ENCODE data around the gene SEPTIN5. TPM values are rescaled to one million over a fixed set of nuclear protein-coding genes. Genes with fewer than 3 reads are reported as not detected.

Gene SEPTIN5
- total RNA-seq, 1 donor from 2014 or later, result 5.0 TPM

DNA sequence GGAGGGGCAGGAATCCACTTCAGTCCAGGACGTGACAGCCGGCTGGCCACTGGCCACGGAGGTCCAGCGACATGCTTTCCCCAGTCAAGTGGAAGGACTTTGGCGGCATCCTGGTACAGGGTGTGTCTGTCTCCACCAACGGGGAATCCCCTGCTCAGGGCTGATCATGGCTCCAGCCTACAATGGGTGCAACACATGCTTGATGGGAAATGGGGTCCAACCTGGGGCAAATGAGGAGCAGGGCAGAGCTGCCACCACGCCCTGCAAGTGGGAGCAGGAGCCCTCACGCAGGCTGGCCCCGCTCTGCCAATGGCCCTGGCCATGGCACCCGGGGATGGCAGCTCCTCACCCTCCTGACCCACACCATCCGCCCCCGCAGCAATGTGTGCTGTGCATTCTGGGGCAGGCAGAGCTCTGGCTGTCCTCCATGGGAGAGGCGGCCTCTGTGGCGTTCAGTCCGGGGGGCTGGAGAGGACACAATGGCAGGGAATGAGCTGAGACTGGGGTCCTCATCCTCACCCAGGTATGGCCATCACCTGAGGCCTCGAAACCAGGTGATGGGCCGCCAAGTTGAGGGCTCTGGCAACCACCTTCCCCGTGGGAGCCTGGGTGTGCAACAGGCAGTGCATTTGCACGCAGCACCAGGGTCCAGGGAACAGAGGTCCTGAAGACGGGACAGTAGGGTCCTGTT is 5.8 kb upstream of the SEPTIN5 start:
- no peak overlapping the region for H3K4me3 ChIP-seq
- Mint-ChIP-seq H3K9me3 (no peaks in the 10 kb centered on the region), H3K36me3 (no peaks in the 10 kb centered on the region), H3K27me3 (ENCODE audit: insufficient read depth, low read depth) (peaks cover 12% of the 10 kb centered on the region), H3K27ac (no peak overlapping the region), H3K4me1 (peaks cover 12% of the 10 kb centered on the region), H3K4me3 (no peak overlapping the region)
- no peak overlapping the region for H3K27ac ChIP-seq
- no peaks in the 10 kb centered on the region for H3K9me3 ChIP-seq (ENCODE audit: low read depth)
- peaks cover 24% of the 10 kb centered on the region for H3K27me3 ChIP-seq
- H4K20me1 ChIP-seq (ENCODE audit: low read depth), result no peaks in the 10 kb centered on the region
- no peak for DNase-seq (ENCODE audit: low spot score)
- no peak overlapping the region for H2AFZ ChIP-seq (replicated peaks)
- H3K36me3 ChIP-seq, result no peaks in the 10 kb centered on the region
- no peak overlapping the region for H3K9ac ChIP-seq
- no peak overlapping the region for H3K4me2 ChIP-seq
- H3K79me2 ChIP-seq (ENCODE audit: low read depth), result no peaks in the 10 kb centered on the region
- H3F3A ChIP-seq (ENCODE audit: low read depth), result peaks cover 4% of the 10 kb centered on the region
- no peaks in the 10 kb centered on the region for H3K4me1 ChIP-seq
- TF ChIP-seq, protein P1, sequence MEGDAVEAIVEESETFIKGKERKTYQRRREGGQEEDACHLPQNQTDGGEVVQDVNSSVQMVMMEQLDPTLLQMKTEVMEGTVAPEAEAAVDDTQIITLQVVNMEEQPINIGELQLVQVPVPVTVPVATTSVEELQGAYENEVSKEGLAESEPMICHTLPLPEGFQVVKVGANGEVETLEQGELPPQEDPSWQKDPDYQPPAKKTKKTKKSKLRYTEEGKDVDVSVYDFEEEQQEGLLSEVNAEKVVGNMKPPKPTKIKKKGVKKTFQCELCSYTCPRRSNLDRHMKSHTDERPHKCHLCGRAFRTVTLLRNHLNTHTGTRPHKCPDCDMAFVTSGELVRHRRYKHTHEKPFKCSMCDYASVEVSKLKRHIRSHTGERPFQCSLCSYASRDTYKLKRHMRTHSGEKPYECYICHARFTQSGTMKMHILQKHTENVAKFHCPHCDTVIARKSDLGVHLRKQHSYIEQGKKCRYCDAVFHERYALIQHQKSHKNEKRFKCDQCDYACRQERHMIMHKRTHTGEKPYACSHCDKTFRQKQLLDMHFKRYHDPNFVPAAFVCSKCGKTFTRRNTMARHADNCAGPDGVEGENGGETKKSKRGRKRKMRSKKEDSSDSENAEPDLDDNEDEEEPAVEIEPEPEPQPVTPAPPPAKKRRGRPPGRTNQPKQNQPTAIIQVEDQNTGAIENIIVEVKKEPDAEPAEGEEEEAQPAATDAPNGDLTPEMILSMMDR (IDR thresholded peaks at IDR 0.05), result no peak
- no peak for TF ChIP-seq EZH2 (IDR thresholded peaks at IDR 0.05)
- no peak for TF ChIP-seq EZH2phosphoT487 (IDR thresholded peaks at IDR 0.05)

DNA sequence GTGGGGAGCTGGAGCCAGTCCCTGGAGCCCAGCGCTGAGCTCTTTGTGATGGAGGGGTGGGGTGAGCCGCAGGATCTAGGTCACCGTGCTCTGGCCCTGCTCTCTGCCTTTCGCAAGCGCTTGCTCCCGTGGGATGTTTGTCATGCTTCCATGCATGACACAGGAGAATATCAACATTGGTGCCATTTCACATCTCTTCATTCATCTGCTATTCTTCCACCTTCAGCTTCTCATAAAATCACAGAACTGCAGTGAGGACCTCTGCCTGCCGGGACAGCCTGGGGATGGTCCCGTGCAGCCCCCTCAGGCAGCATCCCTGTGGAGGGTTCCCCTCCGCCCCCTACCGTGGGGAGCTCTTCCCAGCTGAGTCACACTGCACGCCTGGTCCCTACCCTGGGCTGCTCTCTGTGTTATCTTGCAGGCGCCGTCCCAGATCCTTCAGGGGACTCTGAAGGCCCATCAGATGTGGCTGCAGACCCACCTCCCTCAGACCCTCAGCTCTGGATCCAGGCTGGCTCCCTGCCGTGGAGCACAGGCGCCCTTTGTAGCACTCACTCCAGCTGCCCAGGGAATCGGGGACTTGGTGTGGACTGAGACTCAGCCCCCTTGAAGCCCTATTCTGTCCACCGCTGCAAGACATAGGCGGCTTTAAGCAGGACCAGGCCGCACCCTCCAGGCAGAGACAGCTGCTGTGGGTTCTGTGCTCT is 5.1 kb upstream of the SEPTIN5 start:
- Histone ChIP-seq H3K4me1 (no peaks in the 10 kb centered on the region), H4K20me1 (ENCODE audit: low read depth) (no peaks in the 10 kb centered on the region), H3K27me3 (peaks cover 32% of the 10 kb centered on the region), H3F3A (ENCODE audit: low read depth) (peaks cover 8% of the 10 kb centered on the region), H3K27ac (no peak overlapping the region), H3K9ac (no peak overlapping the region), H3K9me3 (ENCODE audit: low read depth) (no peaks in the 10 kb centered on the region), H3K36me3 (no peaks in the 10 kb centered on the region), H2AFZ (replicated peaks) (no peak overlapping the region), H3K4me2 (no peak overlapping the region), H3K4me3 (no peak overlapping the region), H3K79me2 (ENCODE audit: low read depth) (no peaks in the 10 kb centered on the region)
- no peaks in the 10 kb centered on the region for H3K9me3 Mint-ChIP-seq
- H3K27me3 Mint-ChIP-seq (ENCODE audit: insufficient read depth, low read depth), result peaks cover 14% of the 10 kb centered on the region
- H3K4me3 Mint-ChIP-seq, result no peak overlapping the region
- H3K4me1 Mint-ChIP-seq, result peaks cover 11% of the 10 kb centered on the region
- TF ChIP-seq EZH2 (IDR thresholded peaks at IDR 0.05), result no peak
- TF ChIP-seq, protein P1 (IDR thresholded peaks at IDR 0.05), result no peak
- TF ChIP-seq EZH2phosphoT487 (IDR thresholded peaks at IDR 0.05), result no peak
- no peak for DNase-seq (ENCODE audit: low spot score)
- H3K27ac Mint-ChIP-seq, result no peak overlapping the region
- no peaks in the 10 kb centered on the region for H3K36me3 Mint-ChIP-seq

DNA sequence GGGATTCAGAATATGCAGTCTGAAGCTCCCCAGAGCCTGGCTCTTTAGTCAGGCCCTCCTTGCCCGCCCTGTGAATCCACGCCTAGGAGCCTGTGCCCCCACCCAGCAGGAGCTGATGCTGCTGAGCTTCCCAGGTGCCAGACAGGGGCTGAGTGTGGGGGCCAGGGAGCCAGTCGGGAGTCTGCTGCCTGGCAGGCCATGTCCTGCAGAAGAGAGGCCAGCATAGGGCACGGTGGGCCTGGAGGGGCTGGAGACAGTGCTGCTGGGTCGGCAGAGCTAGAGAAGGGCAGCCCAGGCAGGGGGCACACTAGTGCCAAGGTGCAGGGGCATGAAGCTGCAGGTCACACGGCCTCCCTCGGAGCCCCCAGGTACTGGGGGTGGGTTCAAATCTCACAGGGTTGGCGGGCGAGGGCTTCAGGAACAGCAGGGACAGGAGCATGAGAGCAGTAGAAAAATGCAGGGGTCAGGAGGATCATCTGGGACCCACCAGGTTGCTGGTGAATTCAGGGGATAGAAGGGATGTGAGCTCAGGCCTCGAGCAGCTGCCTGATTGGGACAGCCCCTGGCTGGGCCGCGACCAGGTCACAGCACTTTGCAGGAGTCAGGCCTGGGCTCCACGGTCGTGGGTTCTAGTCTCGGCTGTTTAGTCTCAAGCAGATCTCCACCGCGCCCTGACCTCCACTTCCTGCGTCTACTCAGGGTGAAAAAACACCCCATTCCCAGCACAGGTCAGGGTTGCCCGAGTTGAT is 4.1 kb upstream of the SEPTIN5 start:
- H3K27me3 Mint-ChIP-seq (ENCODE audit: insufficient read depth, low read depth), result peaks cover 12% of the 10 kb centered on the region
- no peak for DNase-seq (ENCODE audit: low spot score)

More for the DNA sequence above, 4.1 kb upstream of the SEPTIN5 start:
- no peaks in the 10 kb centered on the region for H4K20me1 ChIP-seq (ENCODE audit: low read depth)
- H3K79me2 ChIP-seq (ENCODE audit: low read depth), result no peaks in the 10 kb centered on the region
- H3K4me3 ChIP-seq, result no peak overlapping the region
- H3K9me3 ChIP-seq (ENCODE audit: low read depth), result no peaks in the 10 kb centered on the region
- TF ChIP-seq EZH2 (IDR thresholded peaks at IDR 0.05) (no peak), EZH2phosphoT487 (IDR thresholded peaks at IDR 0.05) (no peak)
- TF ChIP-seq, protein P1 (IDR thresholded peaks at IDR 0.05), result no peak
- no peak overlapping the region for H2AFZ ChIP-seq (replicated peaks)
- Mint-ChIP-seq H3K36me3 (no peaks in the 10 kb centered on the region), H3K27ac (no peak overlapping the region), H3K9me3 (no peaks in the 10 kb centered on the region), H3K4me1 (peaks cover 9% of the 10 kb centered on the region), H3K4me3 (no peak overlapping the region)
- H3K27ac ChIP-seq, result no peak overlapping the region
- H3K4me2 ChIP-seq, result no peak overlapping the region
- peaks cover 42% of the 10 kb centered on the region for H3K27me3 ChIP-seq
- H3K9ac ChIP-seq, result no peak overlapping the region
- H3K36me3 ChIP-seq, result no peaks in the 10 kb centered on the region
- H3K4me1 ChIP-seq, result no peaks in the 10 kb centered on the region
- H3F3A ChIP-seq (ENCODE audit: low read depth), result peaks cover 8% of the 10 kb centered on the region
